Fibroblast of gingiva (primary cell): ENCODE measurements around the gene ALAS1.
A peak's percentile ranks its signal among the peaks of the same experiment; 100 is the strongest.
"Not testable (repeated sequence)": the region's sequence is repeated elsewhere in the genome, so short reads cannot be mapped to it uniquely, and the experiment has no call there.

Experiments
- DNase-seq: peaks from one replicate; pipeline ENCODE4 v3.0.0-alpha.2; 2011; ENCODE audit warnings: low read depth

Gene ALAS1

GRCh38 chr3:52197842-52198625 is at the start of gene ALAS1:
ALAS1 (plus strand) TSS chr3:52198160; CDS start chr3:52199242, 1,082 bp downstream.
- DNase-seq, result peak; percentile 77

DNA sequence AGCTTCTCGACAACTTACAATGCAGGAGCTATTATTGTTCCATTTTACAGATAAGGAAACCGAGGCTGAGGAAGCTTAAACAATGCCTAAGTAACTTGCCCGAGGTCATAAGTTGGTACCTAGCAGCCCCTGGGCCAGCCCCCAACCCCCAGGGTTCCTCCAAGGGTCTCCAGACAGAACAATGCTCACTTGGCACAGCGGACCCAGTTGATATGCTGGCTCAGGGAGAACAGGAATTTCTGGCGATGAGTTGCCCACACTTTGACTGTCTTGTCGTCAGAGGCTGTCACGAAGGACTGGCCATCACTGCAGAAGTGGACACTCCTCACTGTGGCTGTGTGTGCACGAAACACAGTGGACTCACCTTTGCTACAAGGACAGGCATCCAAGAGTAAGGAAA is 48.9 kb upstream of the ALAS1 start:
- no peak for DNase-seq

DNA sequence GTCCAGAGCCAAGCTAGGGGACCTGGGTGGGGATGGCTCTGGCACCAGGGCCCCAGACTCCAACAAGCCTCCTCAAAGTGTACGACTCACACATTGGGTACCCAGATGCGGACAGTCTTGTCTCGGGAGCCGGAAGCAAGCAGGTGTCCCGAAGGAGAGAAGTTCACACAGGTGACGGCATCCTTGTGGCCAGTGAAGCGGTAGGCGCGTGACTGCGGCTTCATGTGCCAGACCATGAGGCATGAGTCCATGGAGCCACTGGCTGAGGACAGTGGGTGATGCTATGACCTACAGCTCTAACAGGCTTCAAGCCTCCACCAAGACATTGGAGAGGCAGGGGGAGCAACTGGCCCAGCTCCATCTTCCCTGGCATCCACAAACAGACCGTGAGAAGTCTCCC is 48.2 kb upstream of the ALAS1 start:
- DNase-seq, result no peak

- DNase-seq, result no peak
Observed at GRCh38 chr3:52150357-52150756, 47.6 kb upstream of the ALAS1 start.

GRCh38 chr3:52150860-52151259 is 47.1 kb upstream of the ALAS1 start:
- DNase-seq, result no peak

DNA sequence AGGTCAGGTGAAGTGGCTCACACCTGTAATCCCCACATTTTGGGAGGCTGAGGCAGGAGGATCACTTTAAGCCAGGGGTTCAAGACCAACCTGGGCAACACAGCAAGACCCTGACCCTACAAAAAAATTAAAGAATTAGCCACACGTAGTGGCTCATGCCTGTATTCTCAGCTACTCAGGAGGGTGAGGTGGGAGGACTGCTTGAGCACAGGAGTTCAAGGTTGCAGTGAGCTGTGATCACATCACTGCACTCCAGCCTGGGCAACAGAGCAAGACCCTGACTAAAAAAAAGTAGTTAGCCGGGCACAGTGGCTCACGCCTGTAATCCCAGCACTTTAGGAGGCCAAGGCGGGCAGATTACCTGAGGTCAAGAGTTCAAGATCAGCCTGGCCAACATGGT is 46.0 kb upstream of the ALAS1 start:
- DNase-seq, result not testable (repeated sequence)

DNA sequence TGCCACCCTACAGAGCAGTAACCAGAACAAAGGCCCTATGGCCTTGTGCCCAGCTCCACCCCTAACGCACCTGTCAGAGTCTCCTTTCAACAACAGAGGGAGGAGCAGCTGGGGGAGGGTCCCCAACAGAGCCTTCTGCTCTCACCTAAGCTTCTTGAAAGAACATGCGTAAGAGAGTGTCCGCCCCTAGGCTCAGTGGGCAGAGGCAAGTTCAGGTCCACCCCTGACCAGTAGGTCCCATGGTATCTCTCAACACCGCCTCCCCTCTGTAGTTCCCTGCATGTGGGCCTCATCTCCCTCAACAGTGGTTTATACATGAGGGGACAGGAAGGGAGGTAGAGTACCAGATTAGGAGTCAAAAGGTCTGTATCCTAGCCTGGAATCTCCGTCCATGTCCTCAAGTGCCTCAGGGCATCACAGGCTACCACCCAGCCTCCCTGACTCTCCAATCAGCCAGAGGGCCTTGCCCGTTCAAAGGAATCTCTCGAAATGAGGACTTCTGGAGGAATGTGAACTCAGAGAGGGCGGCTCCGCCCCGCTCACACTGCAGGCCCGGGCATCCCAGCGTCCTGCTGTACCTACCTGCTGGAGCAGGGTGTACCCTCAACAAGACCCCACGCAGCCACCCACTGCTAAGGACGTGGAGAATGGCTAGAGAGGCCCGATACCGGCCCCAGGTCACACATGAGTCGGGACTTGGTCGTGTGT is 44.4 kb upstream of the ALAS1 start:
- no peak for DNase-seq

DNA sequence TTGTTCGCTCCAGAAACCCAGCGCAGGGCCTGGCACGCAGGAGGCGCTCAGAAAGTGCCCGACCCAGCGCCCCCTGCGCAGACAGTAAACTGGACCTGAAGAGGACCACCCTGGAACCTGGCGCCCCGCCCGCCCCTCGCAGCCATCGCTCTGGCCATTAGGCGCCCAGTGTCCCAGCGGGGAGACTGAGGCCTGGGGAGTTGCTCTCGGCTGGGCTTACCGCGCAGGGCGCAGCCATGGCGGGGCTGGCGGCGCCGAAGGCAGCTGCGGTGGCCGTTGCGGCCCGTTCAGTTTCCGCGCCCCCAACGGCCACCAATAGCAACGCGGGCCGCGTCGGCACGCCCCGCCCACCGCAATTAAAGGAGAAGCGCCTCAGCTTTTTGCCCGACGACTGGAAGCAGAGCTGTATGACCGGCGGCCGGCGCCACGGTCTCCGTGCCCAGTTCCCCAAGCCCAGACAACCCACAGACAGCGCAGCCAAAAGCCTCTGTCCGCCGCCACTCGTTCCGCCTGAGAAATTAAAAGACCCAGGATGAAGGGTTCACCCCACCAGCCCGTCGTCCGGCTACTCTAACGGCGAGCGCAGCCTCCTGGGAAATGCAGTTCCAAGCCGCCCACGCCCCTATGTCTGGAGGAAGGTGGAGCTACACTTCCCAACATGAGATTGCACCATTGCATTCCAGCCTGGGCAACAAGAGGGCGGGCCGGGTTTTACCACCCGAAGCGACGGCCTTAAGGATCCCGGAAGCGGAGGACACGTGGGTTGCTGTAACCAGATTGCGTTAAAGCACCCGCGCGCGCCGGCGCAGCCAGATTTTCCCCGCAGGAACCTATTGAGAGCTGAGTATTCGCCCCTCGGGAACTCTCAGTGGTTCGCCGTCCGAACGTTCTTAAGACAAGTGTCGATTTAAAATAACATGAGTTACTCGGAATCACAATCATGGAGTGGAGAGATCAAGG is 43.5 kb upstream of the ALAS1 start, which contains the start of gene POC1A:
Gene POC1A (minus strand): TSS at position 289 of the 960 bp plus-strand sequence. CDS start 51 bp downstream, at position 238.
- DNase-seq, result peak; percentile 99

DNA sequence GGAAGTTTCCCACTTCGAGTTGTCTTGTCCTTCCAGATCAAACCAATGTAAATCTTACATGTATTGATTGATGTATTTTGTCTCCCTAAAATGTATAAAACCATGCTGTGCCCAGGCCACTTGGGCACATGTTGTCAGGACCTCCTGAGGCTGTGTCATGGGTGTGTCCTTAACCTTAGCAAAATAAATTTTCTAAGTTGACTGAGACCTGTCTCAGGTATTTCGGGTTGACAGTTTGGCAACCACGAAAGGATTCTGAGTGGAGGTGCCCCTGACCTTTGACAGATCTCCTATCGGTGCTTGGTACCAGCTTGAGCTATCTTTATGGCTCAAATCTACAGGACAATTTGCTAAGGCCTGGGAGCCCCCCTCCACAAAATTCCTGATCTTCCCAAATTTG is 42.0 kb upstream of the ALAS1 start:
- no peak for DNase-seq

DNA sequence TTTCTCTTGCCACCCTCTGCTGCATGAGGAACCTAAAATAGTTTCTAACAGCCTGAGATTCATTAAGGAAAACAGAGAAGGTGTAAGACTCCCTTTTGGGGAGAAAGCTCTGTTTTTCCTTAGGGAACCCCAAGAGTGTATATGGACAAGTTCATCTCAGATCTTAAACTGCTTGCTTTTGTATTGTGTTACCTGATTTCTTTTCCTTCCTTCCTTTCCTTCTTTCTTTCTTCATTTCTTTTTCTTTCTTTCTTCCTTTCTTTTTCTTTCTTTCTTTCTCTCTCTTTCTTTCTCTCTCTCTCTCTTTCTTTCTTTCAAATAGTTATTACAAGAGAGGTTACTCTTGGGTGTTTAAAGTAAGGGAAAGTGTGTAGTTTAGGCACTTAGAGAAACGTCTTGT is 38.5 kb upstream of the ALAS1 start:
- DNase-seq, result no peak

DNA sequence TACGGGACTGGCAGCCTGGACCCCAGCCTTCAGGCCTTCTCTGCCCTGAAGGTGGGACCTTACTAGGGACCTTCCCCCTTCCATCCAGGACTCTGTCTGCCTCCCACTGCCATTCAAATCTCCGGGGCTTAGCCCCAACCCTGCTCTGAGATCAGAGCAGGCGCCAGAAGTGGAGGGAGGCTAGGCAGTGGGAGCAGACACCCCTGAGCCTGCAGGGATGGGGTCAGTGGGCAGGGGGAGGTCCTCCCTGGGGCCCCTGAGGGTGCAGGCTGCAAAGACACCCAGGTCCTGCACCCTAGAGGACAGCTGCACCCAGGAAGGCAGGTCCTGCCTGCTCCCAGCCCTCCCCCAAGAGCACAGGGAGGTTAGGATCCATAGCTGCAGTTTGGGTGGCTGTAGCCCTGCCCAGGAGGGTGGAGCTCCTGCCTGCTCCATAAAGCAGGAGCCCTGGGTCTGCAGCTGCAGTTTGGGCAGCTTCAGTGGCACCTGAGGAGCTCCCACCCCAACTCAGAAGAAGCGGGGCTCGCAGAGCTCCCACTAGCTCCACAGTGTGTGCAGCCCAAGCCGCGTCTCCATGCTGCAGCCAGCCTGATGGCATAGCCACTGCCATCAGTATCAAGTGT is 35.6 kb upstream of the ALAS1 start:
- DNase-seq, result no peak

DNA sequence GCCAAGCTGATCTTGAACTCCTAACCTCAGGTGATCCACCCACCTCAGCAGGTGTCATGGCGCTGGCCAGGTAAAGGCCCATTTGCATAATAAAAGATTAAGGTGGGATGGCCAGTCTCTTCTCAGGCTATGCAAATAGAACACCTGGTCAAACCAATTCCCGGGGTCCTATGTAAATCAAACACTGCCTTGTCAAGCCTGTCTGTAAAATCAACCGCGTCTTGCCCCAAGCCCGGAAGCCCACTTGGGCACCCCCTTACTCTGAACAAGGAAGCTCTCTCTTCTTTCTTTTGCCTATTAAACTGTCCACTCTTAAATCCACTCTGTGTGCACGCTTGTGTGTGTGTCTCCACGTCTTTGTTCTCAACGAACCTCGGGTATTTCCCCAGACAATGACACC is 30.7 kb upstream of the ALAS1 start:
- DNase-seq, result no peak

DNA sequence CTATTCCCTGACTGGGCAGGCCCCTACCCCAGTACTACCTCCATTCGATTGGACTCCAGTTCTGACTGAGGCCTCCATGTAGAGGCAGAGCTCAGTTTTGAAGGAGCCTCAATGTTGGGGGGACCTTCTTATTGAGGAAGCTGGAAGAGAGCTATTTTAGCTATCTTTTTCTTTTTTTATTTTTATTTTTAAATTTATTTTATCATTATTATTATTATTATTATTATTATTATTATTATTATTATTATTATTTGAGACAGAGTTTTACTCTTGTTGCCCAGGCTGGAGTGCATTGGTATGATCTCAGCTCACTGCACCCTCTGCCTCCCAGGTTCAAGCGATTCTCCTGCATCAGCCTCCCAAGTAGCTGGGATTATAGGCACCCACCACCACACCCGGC is 27.7 kb upstream of the ALAS1 start:
- DNase-seq, result not testable (repeated sequence)

DNA sequence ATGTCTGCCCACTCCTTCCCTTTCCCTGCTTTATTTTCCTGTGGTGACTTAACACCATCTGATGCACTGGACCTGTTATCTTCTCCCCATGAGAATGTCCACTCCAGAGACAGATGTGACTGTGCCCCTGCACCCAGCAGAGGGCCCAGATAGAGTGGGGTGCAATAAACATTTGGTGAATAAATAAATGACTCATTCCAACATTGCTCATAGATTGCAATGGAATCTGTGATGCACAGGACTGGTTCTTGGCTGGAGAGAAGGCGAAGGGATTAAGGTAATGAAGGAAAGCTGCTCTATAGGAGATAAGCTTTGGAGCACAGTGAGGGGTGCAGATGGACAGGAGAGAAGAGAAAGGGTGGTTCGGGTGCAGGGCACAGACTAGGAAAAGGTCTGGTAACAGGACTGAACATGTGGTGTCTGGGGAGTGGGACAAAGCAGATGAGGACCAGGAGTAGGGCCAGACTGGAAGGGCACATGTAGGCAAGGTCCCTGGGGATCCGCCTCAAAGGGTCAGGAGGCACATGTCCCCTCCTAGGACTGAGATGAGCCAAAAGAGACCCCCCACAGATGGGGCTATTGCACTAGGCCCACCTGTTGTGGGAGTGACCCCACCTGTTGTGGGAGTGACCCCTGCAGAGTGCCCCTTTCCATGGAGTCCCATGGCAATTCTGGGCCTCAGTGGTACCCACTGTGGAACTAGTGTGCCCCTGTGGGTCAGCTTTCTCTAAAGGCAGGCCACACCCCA is 26.3 kb upstream of the ALAS1 start:
- peak; percentile 40 for DNase-seq

DNA sequence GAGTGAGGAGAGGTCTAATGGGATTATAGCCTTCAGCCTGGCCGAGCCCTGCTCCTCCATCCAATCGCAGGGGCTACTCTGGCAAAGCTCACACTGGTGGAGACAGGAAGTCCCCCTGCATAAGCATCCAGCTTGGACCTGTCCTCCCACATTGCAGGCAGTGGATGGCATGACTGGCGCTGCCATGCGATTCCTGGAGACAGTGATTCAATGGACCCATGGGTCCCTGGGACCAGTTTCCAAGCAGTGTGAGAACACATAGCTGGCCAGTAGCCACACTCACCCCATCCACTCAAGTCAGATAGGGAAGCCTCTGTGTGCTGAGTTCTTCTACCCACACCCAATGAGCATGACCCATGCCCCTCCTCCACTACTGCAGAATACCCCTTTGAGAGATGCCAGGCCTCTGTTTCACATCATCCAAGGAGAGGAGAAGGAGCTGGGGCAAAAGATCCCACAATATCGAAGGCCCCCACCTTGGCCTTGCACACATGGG is 25.6 kb upstream of the ALAS1 start:
- no peak for DNase-seq

DNA sequence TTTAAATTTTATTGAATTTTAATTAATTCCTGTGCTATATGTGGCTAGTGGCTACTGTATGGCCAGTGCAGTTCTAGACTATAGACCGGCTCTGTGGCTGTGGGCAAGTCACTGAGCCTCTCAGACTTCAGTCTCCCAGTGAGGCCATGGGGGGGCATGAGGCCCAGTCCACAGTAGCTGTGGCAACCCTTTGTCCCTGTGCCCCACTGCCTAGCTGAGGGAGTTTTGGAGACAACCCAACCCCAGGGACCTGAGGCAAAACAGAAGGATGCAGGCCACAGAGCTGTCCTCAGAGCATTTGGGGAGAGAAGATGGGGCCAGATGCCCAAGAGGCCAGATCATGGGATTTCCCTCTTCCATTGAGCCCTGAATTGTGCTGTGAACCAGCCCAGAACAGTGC is 24.9 kb upstream of the ALAS1 start:
- no peak for DNase-seq

GRCh38 chr3:52174896-52175295 is 23.1 kb upstream of the ALAS1 start:
- no peak for DNase-seq

- DNase-seq, result no peak
Observed at GRCh38 chr3:52175416-52176179, 22.4 kb upstream of the ALAS1 start.

GRCh38 chr3:52176180-52176752 is 21.7 kb upstream of the ALAS1 start:
- DNase-seq, result no peak
